Neural progenitor cell (in vitro differentiated cells): ENCODE results near the gene STAT4.

ENCODE experiments used
- CTCF ChIP-seq: fragments of 200-600 bp; sonication (generic); IDR thresholded peaks from 2 replicates; pipeline ENCODE4 v1.5.1; 2017; ENCODE audit warnings: antibody characterized with exemption, mild to moderate bottlenecking
- EZH2phosphoT487 ChIP-seq: fragments of 200-600 bp; sonication (generic); IDR thresholded peaks from 2 replicates; pipeline ENCODE4 v1.6.1; 2017; ENCODE audit warnings: antibody characterized with exemption

- TF ChIP-seq CTCF = no peak
- no peak for TF ChIP-seq EZH2phosphoT487
Observed at GRCh38 chr2:191113761-191114160, 37.0 kb downstream of the STAT4 start.
